Lower lobe of right lung (tissue), 2 donors: Measurements from ENCODE around the gene TSPAN13. TPM values are rescaled to one million over a fixed set of nuclear protein-coding genes. Genes with fewer than 3 reads are reported as not detected.

Source experiments
- ATAC-seq, 2 donors: fragments of 200-7000 bp; cut with Tn5 transposase; one replicate each; pipeline ENCODE4 v1.9.1; 2020 to 2022; ENCODE audit warnings: mild to moderate bottlenecking in 2 of 2, moderate library complexity in 2 of 2
- DNase-seq: peaks from one replicate; pipeline ENCODE4 v3.0.0-alpha.2; 2020
- H3K27ac ChIP-seq: fragments of 200-600 bp; one replicate; pipeline ENCODE4 v1.8.0; 2022
- H3K27me3 ChIP-seq: fragments of 200-600 bp; one replicate; pipeline ENCODE4 v1.8.0; 2022; ENCODE audit warnings: low read depth
- H3K36me3 ChIP-seq: fragments of 200-600 bp; one replicate; pipeline ENCODE4 v1.8.0; 2022; ENCODE audit warnings: mild to moderate bottlenecking
- H3K4me1 ChIP-seq: fragments of 200-600 bp; one replicate; pipeline ENCODE4 v1.8.0; 2022
- H3K4me3 ChIP-seq: fragments of 200-600 bp; one replicate; pipeline ENCODE4 v1.8.0; 2022; ENCODE audit warnings: mild to moderate bottlenecking
- H3K9me3 ChIP-seq: fragments of 200-600 bp; one replicate; pipeline ENCODE4 v1.8.0; 2022
- CTCF ChIP-seq: fragments of 200-600 bp; IDR thresholded peaks from one replicate; pipeline ENCODE4 v1.8.0; 2022; ENCODE audit warnings: antibody characterized with exemption, mild to moderate bottlenecking
- intact Hi-C: fragments of 100-400 bp; cut with DNase I; formaldehyde crosslinking; loops from one replicate; pipeline ENCODE4 v1.11.0; 2022
- total RNA-seq: library from RNA; stranded (reverse); fragmentation: NEBNext Ultra II Directional; extraction: Animal tissue kit (Norgen Biotek cat#: 25700); gene quantifications from one replicate; pipeline ENCODE4 v1.2.1, GENCODE V29; 2021
- donor health status: DM: no; HTN: yes; CAD: no; lungs with severe emphysema.

TSPAN13 gene
- total RNA-seq, 1 donor from 2014 or later = 120 TPM

DNA sequence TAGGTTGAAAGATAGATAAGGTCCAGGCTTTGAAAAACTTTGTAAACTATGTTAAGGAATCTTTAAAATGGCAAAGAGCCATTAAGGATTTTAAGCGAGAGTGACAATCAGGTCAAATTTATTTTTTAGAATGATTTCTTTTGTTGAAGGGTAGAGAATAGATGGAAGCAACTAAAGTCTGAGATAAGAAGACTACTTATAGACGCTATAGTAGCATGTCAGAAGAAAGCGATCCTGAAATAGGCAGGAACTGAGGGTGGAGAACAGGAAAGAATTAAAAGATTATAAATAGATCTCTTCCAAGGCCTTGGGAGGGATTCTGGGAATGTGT, 13.0 kb upstream of the TSPAN13 start:
- ATAC-seq = no peak
- H3K4me1 ChIP-seq = no peaks in the 10 kb centered on the region
- intact Hi-C loops = no loop called here
- DNase-seq = no peak
- H3K4me3 ChIP-seq = no peak overlapping the region
- H3K9me3 ChIP-seq = no peaks in the 10 kb centered on the region
- no peak overlapping the region for H3K27ac ChIP-seq
- no peaks in the 10 kb centered on the region for H3K36me3 ChIP-seq
- TF ChIP-seq CTCF = no peak
- H3K27me3 ChIP-seq = no peaks in the 10 kb centered on the region

GRCh38 chr7:16740996-16741395, 12.6 kb upstream of the TSPAN13 start:
- TF ChIP-seq CTCF = no peak
- ATAC-seq (no peak), DNase-seq (no peak)
- Histone ChIP-seq H3K9me3 (no peaks in the 10 kb centered on the region), H3K27ac (no peak overlapping the region), H3K36me3 (no peaks in the 10 kb centered on the region), H3K4me1 (no peaks in the 10 kb centered on the region), H3K4me3 (no peak overlapping the region), H3K27me3 (no peaks in the 10 kb centered on the region)
- intact Hi-C loops = no loop called here

- Histone ChIP-seq H3K27ac (no peak overlapping the region), H3K4me3 (no peak overlapping the region), H3K36me3 (no peaks in the 10 kb centered on the region), H3K27me3 (no peaks in the 10 kb centered on the region), H3K4me1 (no peaks in the 10 kb centered on the region), H3K9me3 (no peaks in the 10 kb centered on the region)
- TF ChIP-seq CTCF = no peak
- intact Hi-C loops = no loop called here
- no peak for ATAC-seq
- no peak for DNase-seq
These were observed 11.9 kb upstream of the TSPAN13 start for GRCh38 chr7:16741676-16742075.

DNA sequence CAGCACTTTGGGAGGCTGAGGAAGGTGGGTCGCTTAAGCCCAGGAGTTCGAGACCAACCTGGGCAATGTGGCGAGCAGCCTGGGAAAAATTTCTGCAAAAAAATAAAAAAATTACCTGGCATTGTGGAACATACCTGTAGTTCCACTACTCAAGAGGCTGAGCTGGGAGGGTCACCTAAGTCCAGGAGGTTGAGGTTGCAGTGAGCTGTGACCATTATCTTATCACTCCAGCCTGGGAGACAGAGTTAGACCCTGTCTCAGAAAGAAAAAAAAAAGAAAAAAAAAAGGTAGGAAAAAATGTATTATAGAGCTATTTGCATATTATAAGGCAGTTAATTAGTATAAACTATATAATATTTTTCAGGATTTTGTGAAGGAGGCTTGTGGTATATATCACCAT, 11.0 kb upstream of the TSPAN13 start:
- no peaks in the 10 kb centered on the region for H3K4me1 ChIP-seq
- H3K27me3 ChIP-seq = no peaks in the 10 kb centered on the region
- no peak for TF ChIP-seq CTCF
- no peaks in the 10 kb centered on the region for H3K36me3 ChIP-seq
- ATAC-seq = no peak
- DNase-seq = no peak
- H3K4me3 ChIP-seq = no peak overlapping the region
- intact Hi-C loops = no loop called here
- no peak overlapping the region for H3K27ac ChIP-seq
- H3K9me3 ChIP-seq = no peaks in the 10 kb centered on the region

DNA sequence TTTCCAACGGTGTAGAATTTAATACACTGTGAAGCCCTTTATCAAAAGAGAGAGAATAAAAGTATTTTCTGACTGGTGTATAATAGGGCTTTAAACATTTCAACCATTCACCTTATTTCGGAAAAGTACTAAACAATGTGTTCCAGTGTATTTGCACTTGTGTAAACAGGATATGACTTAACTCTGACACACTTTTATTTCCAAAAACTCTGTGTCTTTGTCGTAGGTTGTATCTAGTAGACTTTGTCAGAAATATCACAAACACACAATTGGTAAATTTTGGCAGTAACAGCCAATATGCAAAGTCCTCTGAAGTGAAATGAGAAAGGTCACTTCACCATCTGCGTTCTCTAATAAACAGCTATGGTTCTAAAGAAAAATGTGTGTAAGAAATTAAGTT, 10.3 kb upstream of the TSPAN13 start:
- Histone ChIP-seq H3K27me3 (no peaks in the 10 kb centered on the region), H3K36me3 (no peaks in the 10 kb centered on the region), H3K27ac (no peak overlapping the region), H3K4me1 (no peaks in the 10 kb centered on the region), H3K4me3 (no peak overlapping the region), H3K9me3 (no peaks in the 10 kb centered on the region)
- ATAC-seq = no peak
- intact Hi-C loops = no loop called here
- no peak for TF ChIP-seq CTCF
- DNase-seq = no peak
